K562 (cell line): ENCODE data around the gene GORASP2. TPM values are rescaled to one million over a fixed set of nuclear protein-coding genes. Genes with fewer than 3 reads are reported as not detected.

Source experiments
- CBFA2T3 ChIP-seq: fragments of 450-650 bp; IDR thresholded peaks from 2 replicates; pipeline ENCODE4 v1.6.1; 2017
- CBFB ChIP-seq: sonication (generic); formaldehyde crosslinking; IDR thresholded peaks from 2 replicates; pipeline ENCODE4 v1.4.0; 2020; ENCODE audit warnings: mild to moderate bottlenecking, missing genetic modification reagents
- CBX3 ChIP-seq, 2 experiments: IDR thresholded peaks; 1 replicate in 1 of 2; 2 replicates in 1 of 2; pipeline ENCODE4 v1.6.1; 2012; ENCODE audit warnings: inconsistent platforms in 2 of 2, low read length in 2 of 2, borderline replicate concordance in 1 of 2, control low read depth in 1 of 2
- DIDO1 ChIP-seq: fragments of 450-650 bp; IDR thresholded peaks from 2 replicates; pipeline ENCODE4 v1.6.1; 2016; ENCODE audit warnings: low read depth, missing biosample characterization, missing genetic modification characterization
- GATAD2A ChIP-seq: fragments of 450-650 bp; IDR thresholded peaks from 2 replicates; pipeline ENCODE4 v1.6.1; 2017
- KDM4B ChIP-seq, 2 experiments: fragments of 450-650 bp in 1 of 2; sonication (generic) in 1 of 2; IDR thresholded peaks; 2 replicates each; pipeline ENCODE4 v1.6.1; 2016 to 2017; ENCODE audit warnings: borderline replicate concordance in 2 of 2, antibody characterized with exemption in 1 of 2, low read depth in 1 of 2, mild to moderate bottlenecking in 1 of 2
- LCOR ChIP-seq: sonication (generic); formaldehyde crosslinking; IDR thresholded peaks from 2 replicates; pipeline ENCODE4 v1.8.0; 2022; ENCODE audit warnings: mild to moderate bottlenecking, missing genetic modification reagents
- NFATC3 ChIP-seq: fragments of 450-650 bp; IDR thresholded peaks from 2 replicates; pipeline ENCODE4 v1.6.1; 2017; ENCODE audit warnings: mild to moderate bottlenecking
- NR1H2 ChIP-seq: sonication (generic); formaldehyde crosslinking; IDR thresholded peaks from 2 replicates; pipeline ENCODE4 v1.4.0; 2020; ENCODE audit warnings: mild to moderate bottlenecking, missing genetic modification reagents
- PHF8 ChIP-seq: fragments of 200-600 bp; sonication (generic); IDR thresholded peaks from 2 replicates; pipeline ENCODE4 v1.6.1; 2012; ENCODE audit warnings: mixed run types, mild to moderate bottlenecking, inconsistent platforms, low read length, moderate library complexity, borderline replicate concordance
- SMAD3 ChIP-seq: fragments of 450-650 bp; formaldehyde crosslinking; conservative IDR thresholded peaks from 2 replicates; pipeline ENCODE4 v1.4.0; 2020; ENCODE audit warnings: mild to moderate bottlenecking
- TOE1 ChIP-seq, 2 experiments: fragments of 450-650 bp in 1 of 2; sonication (generic) in 1 of 2; formaldehyde crosslinking in 1 of 2; IDR thresholded peaks; 2 replicates each; pipeline versions ENCODE4 v1.7.1 to v1.8.0; 2016 to 2022; ENCODE audit warnings: borderline replicate concordance in 2 of 2, mild to moderate bottlenecking in 2 of 2, antibody characterized with exemption in 1 of 2, inconsistent platforms in 1 of 2, low read depth in 1 of 2, missing genetic modification reagents in 1 of 2, moderate library complexity in 1 of 2
- ZEB2 ChIP-seq: fragments of 450-650 bp; IDR thresholded peaks from 2 replicates; pipeline ENCODE4 v1.6.1; 2016
- ZNF583 ChIP-seq: fragments of 250-450 bp; sonication (Bioruptor Pico); IDR thresholded peaks from 2 replicates; pipeline ENCODE4 v1.4.0; 2020
- polyA plus RNA-seq, 8 experiments: library from polyadenylated mRNA; depleted of rRNA in 4 of 8; stranded (reverse) in 5 of 8; unstranded in 3 of 8; fragments of >200 nt; fragmentation: Nextera tagmentation in 2 of 8; fragmentation: Illumina TruSeq in 1 of 8; extraction: Ambion mirVana in 2 of 8; extraction: Trizol in 1 of 8; gene quantifications; 2 replicates each; pipeline versions ENCODE4 v1.2.1 to v1.2.3, GENCODE V29; 2011 to 2014; ENCODE audit warnings: inconsistent platforms in 1 of 8, missing spikeins in 1 of 8
- total RNA-seq, 7 experiments: library from RNA; depleted of rRNA in 6 of 7; stranded (reverse); fragments of >200 nt in 6 of 7; fragmentation: Illumina TruSeq in 2 of 7; extraction: Trizol in 2 of 7; gene quantifications; 2 replicates each; pipeline versions ENCODE4 v1.2.1 to v1.2.3, GENCODE V29; 2011 to 2021; ENCODE audit warnings: low replicate concordance in 1 of 7
- TF ChIP-seq, protein P1 (sequence below): sonication (generic); formaldehyde crosslinking; IDR thresholded peaks from 2 replicates; pipeline ENCODE4 v1.8.0; 2023; ENCODE audit warnings: mild to moderate bottlenecking, missing genetic modification reagents
- TF ChIP-seq, protein P2 (sequence below), 2 experiments: IDR thresholded peaks; 2 replicates each; pipeline ENCODE4 v1.6.1; 2011; ENCODE audit warnings: borderline replicate concordance in 1 of 2, control low read depth in 1 of 2, low read depth in 1 of 2, low read length in 1 of 2, mild to moderate bottlenecking in 1 of 2, mixed read lengths in 1 of 2, moderate library complexity in 1 of 2; ENCODE audit not compliant: insufficient read depth in 1 of 2, insufficient read length in 1 of 2, poor library complexity in 1 of 2, severe bottlenecking in 1 of 2; ENCODE audit errors: extremely low read depth in 1 of 2
- TF ChIP-seq, protein P3 (sequence below): fragments of 450-650 bp; IDR thresholded peaks from one replicate; pipeline ENCODE4 v1.6.1; 2018; ENCODE audit warnings: mild to moderate bottlenecking, moderate library complexity; ENCODE audit not compliant: partially characterized antibody
- TF ChIP-seq, protein P4 (sequence below): IDR thresholded peaks from 2 replicates; pipeline ENCODE4 v1.6.1; 2016; ENCODE audit warnings: missing genetic modification characterization, missing compliant biosample characterization

Gene GORASP2
- total and polyA plus RNA-seq, 9 of the 15 experiments (the other 6 are each of a cell fraction or from before 2014, with no cell fraction given), result 27.4 to 180 (median 59.6) TPM

DNA sequence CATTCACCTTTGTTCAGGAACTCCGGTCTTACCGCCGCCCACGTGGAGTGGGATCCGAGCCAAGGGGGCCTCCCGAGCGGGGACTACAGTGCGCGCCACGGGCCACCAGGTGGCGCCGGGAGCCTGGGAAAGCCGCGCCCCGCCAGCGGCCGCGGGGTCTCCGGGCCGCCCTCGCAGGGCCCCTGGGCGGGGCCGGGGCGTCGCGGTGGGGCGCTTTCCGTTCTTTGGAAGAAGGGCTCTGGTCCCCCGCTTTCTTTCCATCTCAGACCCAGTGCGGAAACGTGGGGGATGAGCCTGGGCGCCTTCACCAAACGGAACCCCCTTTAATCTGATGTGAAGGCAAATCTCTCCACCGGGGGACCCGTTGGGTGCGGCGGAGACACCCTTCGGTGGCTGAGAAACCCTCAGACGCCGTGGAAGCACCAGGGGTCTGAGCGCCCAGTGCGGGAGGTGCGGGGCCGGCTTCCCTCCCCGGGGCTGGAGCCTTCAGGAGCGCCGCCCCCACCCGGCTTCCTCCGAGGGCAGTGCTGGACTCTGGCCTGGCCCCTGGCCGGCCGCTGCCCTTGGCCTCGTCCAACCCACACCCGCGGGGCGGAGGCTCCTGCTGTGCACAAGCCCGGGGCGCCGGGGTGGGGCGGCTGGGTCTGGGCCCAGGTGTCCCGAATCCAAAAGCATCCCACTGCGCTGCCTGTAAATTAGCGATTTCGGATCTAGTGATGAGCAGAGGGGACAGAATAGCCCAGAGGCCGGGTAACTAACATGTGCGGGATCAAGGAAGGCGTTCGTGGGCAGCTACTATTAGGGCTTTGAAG lies 44.6 kb downstream of the GORASP2 start (continued):
- TF ChIP-seq CBFB (no peak), KDM4B (IDR thresholded peaks at IDR 0.05; ENCODE audit: borderline replicate concordance in 2 of 2, low read depth in 1 of 2) (peak in 1 of 2 experiments; percentile 35; a peak in 1 of 4 replicates), GATAD2A (peak; percentile 21; the same call in 1 of the 2 replicates), LCOR (CRISPR knock-in tag) (no peak), TOE1 (IDR thresholded peaks at IDR 0.05; ENCODE audit: borderline replicate concordance) (no peak), TOE1 (CRISPR knock-in tag; IDR thresholded peaks at IDR 0.05; ENCODE audit: borderline replicate concordance, low read depth) (no peak), ZEB2 (no peak), CBFA2T3 (no peak), NFATC3 (no peak), NR1H2 (CRISPR knock-in tag) (no peak), ZNF583 (CRISPR knock-in tag) (peak; percentile 48; the same call in 1 of the 2 replicates), CBX3 (IDR thresholded peaks at IDR 0.05; ENCODE audit: borderline replicate concordance in 1 of 2, low read length in 2 of 2) (0 out of 3 replicates have a peak, but pooled peaks of 1 of the 2 experiments have one; percentile 45), PHF8 (peak; percentile 85), SMAD3 (CRISPR knock-in tag) (no peak), DIDO1 (tag) (no peak)
- TF ChIP-seq, protein P1, sequence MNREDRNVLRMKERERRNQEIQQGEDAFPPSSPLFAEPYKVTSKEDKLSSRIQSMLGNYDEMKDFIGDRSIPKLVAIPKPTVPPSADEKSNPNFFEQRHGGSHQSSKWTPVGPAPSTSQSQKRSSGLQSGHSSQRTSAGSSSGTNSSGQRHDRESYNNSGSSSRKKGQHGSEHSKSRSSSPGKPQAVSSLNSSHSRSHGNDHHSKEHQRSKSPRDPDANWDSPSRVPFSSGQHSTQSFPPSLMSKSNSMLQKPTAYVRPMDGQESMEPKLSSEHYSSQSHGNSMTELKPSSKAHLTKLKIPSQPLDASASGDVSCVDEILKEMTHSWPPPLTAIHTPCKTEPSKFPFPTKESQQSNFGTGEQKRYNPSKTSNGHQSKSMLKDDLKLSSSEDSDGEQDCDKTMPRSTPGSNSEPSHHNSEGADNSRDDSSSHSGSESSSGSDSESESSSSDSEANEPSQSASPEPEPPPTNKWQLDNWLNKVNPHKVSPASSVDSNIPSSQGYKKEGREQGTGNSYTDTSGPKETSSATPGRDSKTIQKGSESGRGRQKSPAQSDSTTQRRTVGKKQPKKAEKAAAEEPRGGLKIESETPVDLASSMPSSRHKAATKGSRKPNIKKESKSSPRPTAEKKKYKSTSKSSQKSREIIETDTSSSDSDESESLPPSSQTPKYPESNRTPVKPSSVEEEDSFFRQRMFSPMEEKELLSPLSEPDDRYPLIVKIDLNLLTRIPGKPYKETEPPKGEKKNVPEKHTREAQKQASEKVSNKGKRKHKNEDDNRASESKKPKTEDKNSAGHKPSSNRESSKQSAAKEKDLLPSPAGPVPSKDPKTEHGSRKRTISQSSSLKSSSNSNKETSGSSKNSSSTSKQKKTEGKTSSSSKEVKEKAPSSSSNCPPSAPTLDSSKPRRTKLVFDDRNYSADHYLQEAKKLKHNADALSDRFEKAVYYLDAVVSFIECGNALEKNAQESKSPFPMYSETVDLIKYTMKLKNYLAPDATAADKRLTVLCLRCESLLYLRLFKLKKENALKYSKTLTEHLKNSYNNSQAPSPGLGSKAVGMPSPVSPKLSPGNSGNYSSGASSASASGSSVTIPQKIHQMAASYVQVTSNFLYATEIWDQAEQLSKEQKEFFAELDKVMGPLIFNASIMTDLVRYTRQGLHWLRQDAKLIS, result no peak
- TF ChIP-seq, protein P2, sequence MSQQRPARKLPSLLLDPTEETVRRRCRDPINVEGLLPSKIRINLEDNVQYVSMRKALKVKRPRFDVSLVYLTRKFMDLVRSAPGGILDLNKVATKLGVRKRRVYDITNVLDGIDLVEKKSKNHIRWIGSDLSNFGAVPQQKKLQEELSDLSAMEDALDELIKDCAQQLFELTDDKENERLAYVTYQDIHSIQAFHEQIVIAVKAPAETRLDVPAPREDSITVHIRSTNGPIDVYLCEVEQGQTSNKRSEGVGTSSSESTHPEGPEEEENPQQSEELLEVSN (IDR thresholded peaks at IDR 0.05; ENCODE audit: borderline replicate concordance in 1 of 2, extremely low read depth in 1 of 2, insufficient read depth in 1 of 2, insufficient read length in 1 of 2, low read depth in 1 of 2, low read length in 1 of 2, poor library complexity in 1 of 2, severe bottlenecking in 1 of 2), result peak; percentile 63 to 90
- TF ChIP-seq, protein P3, sequence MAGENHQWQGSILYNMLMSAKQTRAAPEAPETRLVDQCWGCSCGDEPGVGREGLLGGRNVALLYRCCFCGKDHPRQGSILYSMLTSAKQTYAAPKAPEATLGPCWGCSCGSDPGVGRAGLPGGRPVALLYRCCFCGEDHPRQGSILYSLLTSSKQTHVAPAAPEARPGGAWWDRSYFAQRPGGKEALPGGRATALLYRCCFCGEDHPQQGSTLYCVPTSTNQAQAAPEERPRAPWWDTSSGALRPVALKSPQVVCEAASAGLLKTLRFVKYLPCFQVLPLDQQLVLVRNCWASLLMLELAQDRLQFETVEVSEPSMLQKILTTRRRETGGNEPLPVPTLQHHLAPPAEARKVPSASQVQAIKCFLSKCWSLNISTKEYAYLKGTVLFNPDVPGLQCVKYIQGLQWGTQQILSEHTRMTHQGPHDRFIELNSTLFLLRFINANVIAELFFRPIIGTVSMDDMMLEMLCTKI, result no peak
- TF ChIP-seq, protein P4, sequence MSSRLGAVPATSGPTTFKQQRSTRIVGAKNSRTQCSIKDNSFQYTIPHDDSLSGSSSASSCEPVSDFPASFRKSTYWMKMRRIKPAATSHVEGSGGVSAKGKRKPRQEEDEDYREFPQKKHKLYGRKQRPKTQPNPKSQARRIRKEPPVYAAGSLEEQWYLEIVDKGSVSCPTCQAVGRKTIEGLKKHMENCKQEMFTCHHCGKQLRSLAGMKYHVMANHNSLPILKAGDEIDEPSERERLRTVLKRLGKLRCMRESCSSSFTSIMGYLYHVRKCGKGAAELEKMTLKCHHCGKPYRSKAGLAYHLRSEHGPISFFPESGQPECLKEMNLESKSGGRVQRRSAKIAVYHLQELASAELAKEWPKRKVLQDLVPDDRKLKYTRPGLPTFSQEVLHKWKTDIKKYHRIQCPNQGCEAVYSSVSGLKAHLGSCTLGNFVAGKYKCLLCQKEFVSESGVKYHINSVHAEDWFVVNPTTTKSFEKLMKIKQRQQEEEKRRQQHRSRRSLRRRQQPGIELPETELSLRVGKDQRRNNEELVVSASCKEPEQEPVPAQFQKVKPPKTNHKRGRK (tag), result no peak
